Stomach (tissue), 9 donors: Measurements from ENCODE around the gene POLR3F. TPM values are rescaled to one million over a fixed set of nuclear protein-coding genes. Genes with fewer than 3 reads are reported as not detected.
A peak's percentile ranks its signal among the peaks of the same experiment; 100 is the strongest.
"Not testable (repeated sequence)": the region's sequence is repeated elsewhere in the genome, so short reads cannot be mapped to it uniquely, and the experiment has no call there.

ENCODE experiments used
- DNase-seq, 2 donors: peaks; one replicate each; pipeline versions ENCODE4 v3.0.0 to v3.0.0-alpha.2; 2013 to 2019
- H3K27ac ChIP-seq, 5 donors: fragments of 200-600 bp in 4 of 5; sonication (generic) in 4 of 5; one replicate each; pipeline ENCODE4 v1.5.1; 2013 to 2019; ENCODE audit warnings: mild to moderate bottlenecking in 1 of 5, moderate library complexity in 1 of 5
- H3K27me3 ChIP-seq, 3 donors: fragments of 200-600 bp; sonication (generic); one replicate each; pipeline ENCODE4 v1.5.1; 2017 to 2019; ENCODE audit warnings: mixed run types in 1 of 3
- H3K36me3 ChIP-seq, 4 donors: fragments of 200-600 bp; sonication (generic); 1 replicate in 3 of 4; 2 replicates in 1 of 4; pipeline ENCODE4 v1.5.1; 2016 to 2019
- H3K4me1 ChIP-seq, 4 donors: fragments of 200-600 bp; sonication (generic); one replicate each; pipeline ENCODE4 v1.5.1; 2016 to 2019
- H3K4me3 ChIP-seq, 4 donors: fragments of 200-600 bp; sonication (generic) in 3 of 4; one replicate each; pipeline ENCODE4 v1.5.1; 2016 to 2019; ENCODE audit warnings: mild to moderate bottlenecking in 1 of 4
- H3K9me3 ChIP-seq, 4 donors: fragments of 200-600 bp; sonication (generic); one replicate each; pipeline ENCODE4 v1.5.1; 2016 to 2019
- EP300 ChIP-seq: sonication (generic); formaldehyde crosslinking; IDR thresholded peaks from one replicate; pipeline ENCODE4 v1.6.1; 2017; ENCODE audit warnings: antibody characterized with exemption
- POLR2A ChIP-seq, 4 donors: fragments of 450-650 bp; IDR thresholded peaks; one replicate each; pipeline ENCODE4 v1.6.1; 2016; ENCODE audit warnings: antibody characterized with exemption in 4 of 4, control low read depth in 2 of 4, mild to moderate bottlenecking in 1 of 4, moderate library complexity in 1 of 4
- POLR2AphosphoS5 ChIP-seq, 3 donors: sonication (generic); formaldehyde crosslinking; IDR thresholded peaks; one replicate each; pipeline ENCODE4 v1.6.1; 2016; ENCODE audit warnings: antibody characterized with exemption in 3 of 3
- WGBS, 5 donors: extraction: QIAGEN DNeasy Blood & Tissue Kit in 3 of 5; methylation state at CpG; one replicate each; pipeline versions ENCODE4 v1.1.5 to v1.1.7; 2013 to 2018; 5-methylcytosine and 5-hydroxymethylcytosine counted together
- intact Hi-C: fragments of 100-400 bp; cut with DNase I; formaldehyde crosslinking; loops from one replicate; pipeline ENCODE4 v1.15.1; 2023; ENCODE audit warnings: low total_unique reads
- polyA plus RNA-seq, 3 donors: library from polyadenylated mRNA; stranded (reverse); fragments of 200-250 nt; gene quantifications; one replicate each; pipeline ENCODE4 v1.2.3, GENCODE V29; 2013
- total RNA-seq, 5 donors: library from RNA; depleted of rRNA; stranded (reverse); fragments of >200 nt; gene quantifications; one replicate each; pipeline versions ENCODE4 v1.1.0 to v1.2.3, GENCODE V29; 2014 to 2016
- TF ChIP-seq, protein P1 (sequence below), 7 experiments: fragments of 450-650 bp in 4 of 7; fragments of 200-600 bp in 3 of 7; sonication (generic) in 3 of 7; IDR thresholded peaks; one replicate each; pipeline ENCODE4 v1.5.1; 2016 to 2019; ENCODE audit warnings: antibody characterized with exemption in 7 of 7, control low read depth in 2 of 7, mild to moderate bottlenecking in 1 of 7
- donor health status: healthy with polysubstance abuse.
- donor health status: Bipolar disorder and iron deficiency.
- donor health status: healthy.

The POLR3F gene
- total and polyA plus RNA-seq, 8 donors = 5.4 to 24.3 (median 9.3) TPM; not detected in 1

GRCh38 chr20:18496042-18496441, 28.9 kb downstream of the POLR3F start:
- DNase-seq = peak in 1 of 2 donors; percentile 21
- Histone ChIP-seq H3K36me3 (peaks cover 0 to 28% (median 23%) of the 10 kb centered on the region in 4 donors), H3K9me3 (no peaks in the 10 kb centered on the region), H3K4me3 (peak overlapping the region; percentile 70 to 84 (median 78)), H3K4me1 (peaks cover 6 to 17% (median 13%) of the 10 kb centered on the region in 4 donors), H3K27ac (peak overlapping the region in 1 of 5 donors; percentile 78), H3K27me3 (no peaks in the 10 kb centered on the region)
- 14 to 20% (median 16%) methylated on average over 7 of the region's 7 CpGs for WGBS, 5 donors
- TF ChIP-seq, protein P1, sequence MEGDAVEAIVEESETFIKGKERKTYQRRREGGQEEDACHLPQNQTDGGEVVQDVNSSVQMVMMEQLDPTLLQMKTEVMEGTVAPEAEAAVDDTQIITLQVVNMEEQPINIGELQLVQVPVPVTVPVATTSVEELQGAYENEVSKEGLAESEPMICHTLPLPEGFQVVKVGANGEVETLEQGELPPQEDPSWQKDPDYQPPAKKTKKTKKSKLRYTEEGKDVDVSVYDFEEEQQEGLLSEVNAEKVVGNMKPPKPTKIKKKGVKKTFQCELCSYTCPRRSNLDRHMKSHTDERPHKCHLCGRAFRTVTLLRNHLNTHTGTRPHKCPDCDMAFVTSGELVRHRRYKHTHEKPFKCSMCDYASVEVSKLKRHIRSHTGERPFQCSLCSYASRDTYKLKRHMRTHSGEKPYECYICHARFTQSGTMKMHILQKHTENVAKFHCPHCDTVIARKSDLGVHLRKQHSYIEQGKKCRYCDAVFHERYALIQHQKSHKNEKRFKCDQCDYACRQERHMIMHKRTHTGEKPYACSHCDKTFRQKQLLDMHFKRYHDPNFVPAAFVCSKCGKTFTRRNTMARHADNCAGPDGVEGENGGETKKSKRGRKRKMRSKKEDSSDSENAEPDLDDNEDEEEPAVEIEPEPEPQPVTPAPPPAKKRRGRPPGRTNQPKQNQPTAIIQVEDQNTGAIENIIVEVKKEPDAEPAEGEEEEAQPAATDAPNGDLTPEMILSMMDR (IDR thresholded peaks at IDR 0.05) = no peak
- TF ChIP-seq POLR2AphosphoS5 (IDR thresholded peaks at IDR 0.05) = no peak
- no peak for TF ChIP-seq POLR2A (IDR thresholded peaks at IDR 0.05)
- no peak for TF ChIP-seq EP300
- intact Hi-C loops = no loop called here

GRCh38 chr20:18496740-18497592, 29.8 kb downstream of the POLR3F start, which contains the start of gene RBBP9:
Gene RBBP9, minus strand, starts transcription at chr20:18497225. Its CDS starts 58 bp downstream, at chr20:18497167.
- Histone ChIP-seq H3K9me3 (no peaks in the 10 kb centered on the region), H3K4me3 (peak within 1 kb of the TSS; percentile 70 to 84 (median 78)), H3K4me1 (peaks cover 6 to 17% (median 13%) of the 10 kb centered on the region in 4 donors), H3K36me3 (peaks cover 0 to 21% (median 18%) of the 10 kb centered on the region in 4 donors), H3K27me3 (no peaks in the 10 kb centered on the region), H3K27ac (peak within 1 kb of the TSS; percentile 45 to 78 (median 66))
- 1 to 4% (median 3%) methylated on average over 29 to 31 of the region's 31 CpGs for WGBS, 5 donors
- DNase-seq = peak; percentile 89 to 96
- TF ChIP-seq, protein P1 (IDR thresholded peaks at IDR 0.05) = no peak
- TF ChIP-seq EP300 = no peak
- TF ChIP-seq POLR2AphosphoS5 (IDR thresholded peaks at IDR 0.05) = peak; percentile 12 to 39 (median 38)
- intact Hi-C loops = no loop called here

DNA sequence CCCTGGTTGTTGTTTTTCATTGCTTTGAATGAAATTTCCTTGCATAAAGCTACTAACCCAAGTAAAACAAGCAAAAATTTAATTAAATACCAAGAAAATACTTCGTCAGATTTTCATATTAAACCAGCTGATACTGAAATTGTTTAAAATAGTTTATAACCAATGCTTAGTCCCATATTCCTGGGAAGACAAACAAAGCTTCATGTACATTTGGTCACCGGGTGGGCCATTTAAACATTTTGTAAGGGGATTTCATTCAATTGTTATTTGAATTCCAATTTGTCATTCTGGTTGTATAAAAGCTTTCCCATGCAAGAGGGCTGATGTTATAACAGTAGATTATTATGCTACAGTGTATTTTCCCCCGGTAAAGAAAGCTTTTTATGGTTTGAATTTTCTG, 30.4 kb downstream of the POLR3F start:
- Histone ChIP-seq H3K4me3 (peak overlapping the region in 3 of 4 donors; percentile 70 to 84 (median 77)), H3K27me3 (no peaks in the 10 kb centered on the region), H3K27ac (peak overlapping the region in 2 of 5 donors; percentile 55 to 78), H3K36me3 (peaks cover 0 to 15% (median 13%) of the 10 kb centered on the region in 4 donors), H3K4me1 (peaks cover 6 to 17% (median 13%) of the 10 kb centered on the region in 4 donors), H3K9me3 (no peaks in the 10 kb centered on the region)
- intact Hi-C loops = no loop called here
- DNase-seq = no peak
- WGBS, 5 donors = 91 to 97% (median 95%) methylated on average over 3 of the region's 3 CpGs
- TF ChIP-seq POLR2AphosphoS5 (IDR thresholded peaks at IDR 0.05) (no peak), POLR2A (IDR thresholded peaks at IDR 0.05) (no peak), EP300 (no peak)
- TF ChIP-seq, protein P1 (IDR thresholded peaks at IDR 0.05) = no peak

GRCh38 chr20:18501672-18502071, 34.5 kb downstream of the POLR3F start:
- H3K4me3 ChIP-seq, DNase-seq, H3K36me3 ChIP-seq, H3K9me3 ChIP-seq, H3K27ac ChIP-seq, H3K4me1 ChIP-seq, H3K27me3 ChIP-seq, intact Hi-C loops: not testable (repeated sequence)
- 63 to 85% (median 67%) methylated on average over 1 of the region's 1 CpG for WGBS, 5 donors
